Left cardiac atrium (tissue), 4 donors: ENCODE measurements around the gene SEMA4B. TPM values are rescaled to one million over a fixed set of nuclear protein-coding genes. Genes with fewer than 3 reads are reported as not detected.
"Not testable (repeated sequence)": the region's sequence is repeated elsewhere in the genome, so short reads cannot be mapped to it uniquely, and the experiment has no call there.

Experiments
- ATAC-seq, 2 donors: fragments of 200-7000 bp; cut with Tn5 transposase; one replicate each; pipeline ENCODE4 v1.9.1; 2020; ENCODE audit warnings: mild to moderate bottlenecking in 2 of 2, moderate library complexity in 2 of 2
- DNase-seq: peaks from one replicate; pipeline ENCODE4 v3.0.0-alpha.2; 2020
- intact Hi-C, 2 donors: fragments of 100-400 bp; cut with DNase I; formaldehyde crosslinking; loops; one replicate each; pipeline versions ENCODE4 v1.14.1 to v1.15.1; 2022 to 2023
- long read RNA-seq: library from polyadenylated mRNA; unstranded; transcript quantifications from one replicate; pipeline ENCODE4 v2.0.0, GENCODE V29; 2021
- total RNA-seq, 2 donors: library from RNA; stranded (reverse); fragmentation: NEBNext Ultra II Directional; extraction: Animal tissue kit (Norgen Biotek cat#: 25700); gene quantifications; one replicate each; pipeline ENCODE4 v1.2.1, GENCODE V29; 2021
- donor health status: DM: no; HTN: yes; CAD: no.
- donor health status: DM: no; HTN: yes; CAD: no; lungs with severe emphysema.
- donor health status: DM: yes; HTN: yes; CAD: no.
- donor health status: Dilated cardiomyopathy.

Gene SEMA4B
- 10 to 100 TPM; 26.2 to 41.2 TPM for total RNA-seq
- long read RNA-seq, transcript SEMA4B-220 (2 exons, 563 nt) = major isoform, 6 of 64 reads
- long read RNA-seq, partial matches to known transcripts = 53 of 64 reads
- long read RNA-seq, other reads (novel, unspliced or antisense) = 3 of 64 reads

- peak; percentile 79 for DNase-seq
- ATAC-seq = peak; percentile 91
- intact Hi-C loops = no loop called here
These were observed at the start of gene SEMA4B for GRCh38 chr15:90201130-90201943. Gene SEMA4B, plus strand, starts transcription at chr15:90201330. Its CDS starts 249 bp downstream, at chr15:90201579.

DNA sequence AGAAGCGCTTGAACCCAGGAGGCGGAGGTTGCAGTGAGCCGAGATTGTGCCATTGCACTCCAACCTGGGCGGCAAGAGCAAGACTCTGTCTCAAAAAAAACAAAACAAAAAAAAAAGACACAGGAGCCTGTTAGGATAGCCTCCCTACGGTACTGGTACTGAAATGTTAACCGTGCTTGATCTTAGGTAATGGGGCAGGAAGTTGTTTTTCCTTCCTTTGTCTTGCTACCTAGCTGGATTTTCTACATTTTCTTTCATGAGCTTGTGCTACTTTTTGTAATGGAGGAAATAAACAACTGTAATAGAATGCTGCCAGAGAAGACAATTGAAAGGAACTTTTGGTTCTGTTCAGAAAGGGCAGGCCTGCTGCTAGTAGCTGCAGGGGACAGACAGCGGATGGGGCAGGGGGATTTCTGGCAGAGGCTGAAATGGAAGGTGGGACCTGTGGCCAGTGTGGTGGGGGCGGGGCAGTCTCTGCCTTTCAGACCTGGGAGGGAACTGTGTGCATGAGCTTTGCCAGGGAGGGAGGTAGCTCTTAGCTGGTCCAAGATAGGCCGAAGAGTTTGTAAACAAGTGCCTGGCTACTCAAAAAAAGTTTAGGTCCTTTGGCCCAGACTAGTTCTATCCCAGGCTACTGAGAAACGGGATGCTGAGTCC lies 49.0 kb upstream of the SEMA4B start:
- no peak for ATAC-seq
- no peak for DNase-seq
- intact Hi-C loops = loop anchor here in 1 of 2 donors (5.0 kb wide), 1 partner anchor 70 kb away; no protein-coding TSS in a partner anchor

- DNase-seq (no peak), ATAC-seq (no peak)
- intact Hi-C loops = loop anchor here in 1 of 2 donors (5.0 kb wide), 1 partner anchor 69 kb away; no protein-coding TSS in a partner anchor
These were observed 47.5 kb upstream of the SEMA4B start for GRCh38 chr15:90153658-90154057.

DNA sequence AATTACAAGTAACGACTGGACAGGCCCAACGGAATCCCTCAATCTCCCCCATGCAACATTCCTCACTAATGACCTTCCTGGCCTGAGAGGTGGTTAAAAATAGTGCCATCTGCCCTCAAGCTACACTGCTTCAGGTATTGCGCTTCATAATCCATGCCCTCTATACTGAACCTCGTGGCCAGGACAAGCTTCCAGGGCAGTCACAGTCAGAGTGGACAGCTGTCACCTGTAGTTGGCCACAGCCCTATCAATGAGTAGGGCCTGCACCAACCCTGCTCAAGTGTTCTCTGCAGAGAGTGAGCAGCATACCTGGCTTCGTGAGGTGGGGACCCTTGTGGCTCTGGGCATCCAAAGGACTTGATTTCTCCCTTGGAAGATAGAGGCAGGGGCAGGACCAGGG lies 46.9 kb upstream of the SEMA4B start:
- no peak for DNase-seq
- intact Hi-C loops = loop anchor here in 1 of 2 donors (5.0 kb wide), 1 partner anchor 68 kb away; no protein-coding TSS in a partner anchor
- no peak for ATAC-seq

GRCh38 chr15:90154861-90155626 lies 46.1 kb upstream of the SEMA4B start:
- DNase-seq = no peak
- ATAC-seq = no peak
- intact Hi-C loops = loop anchor here in 1 of 2 donors (5.0 kb wide), 1 partner anchor 67 kb away; no protein-coding TSS in a partner anchor

GRCh38 chr15:90159213-90159612 lies 41.9 kb upstream of the SEMA4B start:
- intact Hi-C loops = no loop called here
- ATAC-seq = peak in 1 of 2 donors; percentile 3
- no peak for DNase-seq

DNA sequence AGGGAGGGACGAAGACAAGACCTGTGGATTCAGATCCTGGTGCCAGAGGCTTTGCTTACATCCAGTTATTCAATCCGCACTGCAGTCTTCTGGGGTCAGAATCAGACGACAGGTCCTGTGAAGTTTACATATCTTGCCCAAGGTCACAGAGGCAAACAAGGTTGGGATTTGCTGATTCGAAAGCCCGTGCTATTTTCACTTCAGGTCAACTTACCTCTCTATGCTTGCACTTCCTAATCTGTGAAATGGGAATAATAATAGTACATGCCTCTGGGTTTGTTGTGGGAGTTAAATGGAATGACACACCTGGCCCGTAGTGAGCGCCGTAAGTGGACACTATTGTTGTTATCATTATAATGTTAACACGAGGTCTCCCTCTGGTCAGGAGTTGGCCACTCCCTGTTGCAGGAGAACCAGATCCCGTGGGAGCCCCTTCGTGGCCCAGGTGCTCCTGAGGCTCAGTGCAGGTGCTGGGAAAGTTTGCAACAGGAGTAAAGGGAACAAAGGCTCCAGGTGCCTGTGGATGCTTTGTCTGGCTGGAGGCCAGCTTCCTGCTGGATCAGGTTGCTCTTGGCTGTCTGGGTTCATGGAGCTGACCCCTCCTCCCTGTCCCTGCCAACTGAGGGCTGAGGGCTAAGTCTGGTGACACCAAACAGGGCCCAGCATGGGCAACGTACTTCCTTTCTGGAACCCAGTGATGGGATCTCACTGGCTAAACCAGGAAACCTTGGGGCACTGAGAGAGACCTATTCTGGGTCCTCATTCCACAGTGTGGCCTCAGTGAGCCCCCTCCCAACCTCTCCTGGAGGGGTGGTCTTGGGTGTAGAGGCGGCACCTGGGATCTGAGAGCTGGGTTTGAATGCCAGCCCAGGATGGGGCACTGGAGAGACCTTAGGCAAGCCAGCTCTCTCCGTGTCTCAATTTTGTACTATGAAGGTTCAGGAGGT lies 40.1 kb upstream of the SEMA4B start:
- ATAC-seq (no peak), DNase-seq (no peak)
- intact Hi-C loops = no loop called here

DNA sequence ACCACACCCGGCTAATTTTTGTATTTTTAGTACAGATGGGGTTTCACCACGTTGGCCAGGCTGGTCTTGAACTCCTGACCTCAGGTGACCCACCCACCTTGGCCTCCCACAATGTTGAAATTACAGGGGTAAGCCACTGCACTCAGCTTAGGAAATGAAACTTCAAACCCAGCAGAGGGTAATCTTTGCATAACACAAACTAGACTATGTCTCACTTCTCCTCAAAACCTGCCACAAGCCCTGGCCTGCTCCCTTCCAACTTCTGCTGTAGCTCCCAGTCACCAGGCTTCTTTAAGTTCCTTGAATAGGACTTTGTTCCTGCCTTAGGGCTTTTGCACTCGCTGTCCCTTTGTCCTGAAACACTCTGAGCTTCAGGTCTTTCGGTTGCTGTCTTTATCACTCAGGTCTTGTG lies 39.2 kb upstream of the SEMA4B start:
- DNase-seq (no peak), ATAC-seq (no peak)
- intact Hi-C loops = no loop called here

DNA sequence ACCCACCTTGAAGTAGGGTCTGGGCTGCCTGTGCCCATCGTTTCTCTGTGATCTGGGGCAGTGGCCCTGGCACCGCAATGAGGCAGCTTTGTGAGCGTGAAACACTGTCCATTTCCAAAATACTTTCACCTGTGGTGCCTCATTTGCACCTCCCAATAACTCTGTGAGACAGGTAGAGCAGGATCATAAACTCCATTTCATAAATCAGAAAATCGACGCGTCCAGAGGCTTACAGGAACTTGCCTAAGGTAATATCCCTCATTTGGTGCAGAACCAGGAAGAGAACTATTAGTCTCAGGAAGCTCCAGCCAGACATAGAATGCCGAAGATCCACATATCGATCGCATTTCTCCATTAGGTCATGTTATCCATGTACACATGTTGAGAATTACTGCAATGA lies 38.2 kb upstream of the SEMA4B start:
- intact Hi-C loops = no loop called here
- ATAC-seq (no peak), DNase-seq (no peak)

DNA sequence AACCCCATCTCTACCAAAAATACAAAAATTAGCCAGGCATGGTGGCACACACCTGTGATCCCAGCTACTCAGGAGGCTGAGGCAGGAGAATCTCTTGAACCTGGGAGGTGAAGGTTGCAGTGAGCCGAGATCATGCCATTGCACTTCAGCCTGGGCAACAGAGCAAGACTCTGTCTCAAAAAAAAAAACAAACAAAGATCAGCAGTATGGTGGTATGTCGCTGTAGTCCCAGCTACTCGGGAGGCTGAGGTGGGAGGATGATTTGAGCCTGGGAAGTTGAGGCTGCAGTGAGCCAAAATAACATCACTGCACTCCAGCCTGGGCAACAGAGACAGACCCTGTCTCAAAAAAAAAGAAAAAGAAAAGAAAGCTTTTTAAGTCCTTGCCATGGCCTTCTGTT lies 36.9 kb upstream of the SEMA4B start:
- DNase-seq, ATAC-seq, intact Hi-C loops: not testable (repeated sequence)

- DNase-seq = no peak
- intact Hi-C loops = no loop called here
- no peak for ATAC-seq
These were observed 36.0 kb upstream of the SEMA4B start for GRCh38 chr15:90165157-90165556.

DNA sequence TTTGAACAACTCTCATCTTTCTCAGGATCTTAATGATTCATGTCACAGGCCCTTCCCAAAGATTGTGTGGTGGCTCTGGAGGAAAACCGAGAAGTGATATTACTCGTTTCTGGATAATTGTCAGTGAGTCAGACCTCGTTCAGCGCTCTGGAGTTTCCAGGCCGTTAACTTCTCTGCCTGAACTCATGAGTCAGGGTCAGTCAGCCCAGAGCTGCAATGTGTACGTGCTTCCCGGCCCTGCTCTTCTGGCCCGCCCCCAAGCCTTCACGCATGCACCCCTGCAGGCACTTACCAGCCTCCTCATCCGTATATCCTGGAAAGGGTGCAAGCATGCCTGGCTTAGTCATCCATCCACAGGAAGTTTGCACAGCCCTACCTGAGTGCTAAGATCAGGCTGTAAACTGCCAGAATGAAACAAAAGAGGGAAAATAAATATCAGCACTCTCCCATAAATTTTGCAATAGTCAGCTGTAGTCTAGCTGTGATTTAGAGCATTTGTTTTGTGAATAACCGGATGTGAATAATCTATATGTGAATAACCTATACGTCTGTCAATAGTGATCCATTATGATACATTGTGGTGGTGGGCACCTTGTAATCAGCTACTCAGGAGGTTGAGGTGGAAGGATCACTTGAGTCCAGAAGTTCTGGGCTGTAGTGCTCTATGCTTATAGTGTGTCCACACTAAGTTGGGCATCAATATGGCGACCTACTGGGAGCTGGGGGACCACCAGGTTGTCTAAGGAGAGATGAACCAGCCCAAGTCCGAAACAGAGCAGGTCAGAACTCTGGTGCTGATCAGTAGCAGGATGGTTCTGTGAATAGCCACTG lies 35.3 kb upstream of the SEMA4B start:
- ATAC-seq (peak; percentile 72 to 97), DNase-seq (peak; percentile 74)
- intact Hi-C loops = no loop called here

- no peak for ATAC-seq
- no peak for DNase-seq
- intact Hi-C loops = no loop called here
These were observed 34.0 kb upstream of the SEMA4B start for GRCh38 chr15:90167121-90167520.

DNA sequence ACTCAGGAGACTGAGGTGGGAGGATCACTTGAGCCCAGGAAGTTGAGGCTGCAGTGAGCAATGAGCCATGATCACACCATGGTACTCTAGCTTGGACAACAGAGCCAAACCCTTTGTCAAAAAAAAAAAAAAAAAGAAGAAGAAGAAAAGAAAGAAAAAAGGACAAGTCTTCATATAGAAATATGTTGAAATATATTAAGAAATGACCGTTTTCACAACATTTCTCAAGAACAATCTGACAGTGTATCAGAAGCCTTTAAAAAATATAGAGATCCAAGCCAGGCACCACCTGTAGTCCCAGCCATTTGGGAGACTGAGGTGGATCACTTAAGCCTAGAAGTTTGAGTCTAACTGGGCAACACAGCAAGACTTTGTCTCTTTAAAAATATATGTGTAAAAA lies 29.5 kb upstream of the SEMA4B start:
- ATAC-seq = no peak
- intact Hi-C loops = no loop called here
- DNase-seq = no peak

GRCh38 chr15:90173372-90173771 lies 27.8 kb upstream of the SEMA4B start:
- intact Hi-C loops = no loop called here
- ATAC-seq = no peak
- no peak for DNase-seq

DNA sequence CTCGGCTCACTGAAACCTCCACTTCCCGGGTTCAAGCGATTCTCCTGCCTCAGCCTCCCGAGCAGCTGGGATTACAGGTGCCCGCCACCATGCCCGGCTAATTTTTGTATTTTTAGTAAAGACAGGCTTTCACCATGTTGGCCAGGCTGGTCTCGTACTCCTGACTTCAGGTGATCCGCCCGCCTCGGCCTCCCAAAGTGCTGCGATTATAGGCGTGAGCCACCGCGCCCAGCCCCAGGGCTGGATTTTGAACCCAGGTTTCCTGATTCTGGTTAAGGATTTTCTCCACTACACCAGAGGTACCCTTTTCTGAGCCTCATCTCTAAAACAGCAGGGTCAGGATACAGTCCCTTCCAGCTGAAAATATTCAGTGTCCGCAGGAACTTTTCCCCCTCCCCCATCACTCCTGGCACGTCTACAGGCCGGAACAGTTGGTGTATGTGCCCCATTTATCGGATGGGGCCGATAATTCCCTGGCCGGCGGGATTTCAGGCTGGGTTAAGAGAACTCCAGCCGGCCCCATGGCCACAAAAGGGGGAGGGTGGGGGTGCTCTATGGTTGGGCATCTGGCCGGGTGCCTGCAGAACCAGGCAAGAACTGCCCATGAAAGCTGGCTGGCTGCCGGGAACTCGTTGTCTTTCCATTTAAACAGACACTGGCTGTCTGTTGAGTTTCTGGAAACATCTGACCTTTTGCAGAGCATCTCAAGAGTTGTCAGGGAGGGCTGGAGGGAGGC lies 26.8 kb upstream of the SEMA4B start:
- peak; percentile 93 for DNase-seq

GRCh38 chr15:90177012-90177411 lies 24.1 kb upstream of the SEMA4B start:
- intact Hi-C loops = no loop called here
- ATAC-seq = no peak
- no peak for DNase-seq

More for the DNA sequence above, 26.8 kb upstream of the SEMA4B start:
- intact Hi-C loops = no loop called here
- peak; percentile 86 to 92 for ATAC-seq
